Inflammatory macrophage treated with lipopolysaccharide for 4 hours (primary cell): ENCODE results near the gene USF1.
"Not testable (repeated sequence)": the region's sequence is repeated elsewhere in the genome, so short reads cannot be mapped to it uniquely, and the experiment has no call there.

Source experiments
- DNase-seq: peaks from one replicate; pipeline ENCODE4 v3.0.0-alpha.2; 2020

USF1 gene

DNA sequence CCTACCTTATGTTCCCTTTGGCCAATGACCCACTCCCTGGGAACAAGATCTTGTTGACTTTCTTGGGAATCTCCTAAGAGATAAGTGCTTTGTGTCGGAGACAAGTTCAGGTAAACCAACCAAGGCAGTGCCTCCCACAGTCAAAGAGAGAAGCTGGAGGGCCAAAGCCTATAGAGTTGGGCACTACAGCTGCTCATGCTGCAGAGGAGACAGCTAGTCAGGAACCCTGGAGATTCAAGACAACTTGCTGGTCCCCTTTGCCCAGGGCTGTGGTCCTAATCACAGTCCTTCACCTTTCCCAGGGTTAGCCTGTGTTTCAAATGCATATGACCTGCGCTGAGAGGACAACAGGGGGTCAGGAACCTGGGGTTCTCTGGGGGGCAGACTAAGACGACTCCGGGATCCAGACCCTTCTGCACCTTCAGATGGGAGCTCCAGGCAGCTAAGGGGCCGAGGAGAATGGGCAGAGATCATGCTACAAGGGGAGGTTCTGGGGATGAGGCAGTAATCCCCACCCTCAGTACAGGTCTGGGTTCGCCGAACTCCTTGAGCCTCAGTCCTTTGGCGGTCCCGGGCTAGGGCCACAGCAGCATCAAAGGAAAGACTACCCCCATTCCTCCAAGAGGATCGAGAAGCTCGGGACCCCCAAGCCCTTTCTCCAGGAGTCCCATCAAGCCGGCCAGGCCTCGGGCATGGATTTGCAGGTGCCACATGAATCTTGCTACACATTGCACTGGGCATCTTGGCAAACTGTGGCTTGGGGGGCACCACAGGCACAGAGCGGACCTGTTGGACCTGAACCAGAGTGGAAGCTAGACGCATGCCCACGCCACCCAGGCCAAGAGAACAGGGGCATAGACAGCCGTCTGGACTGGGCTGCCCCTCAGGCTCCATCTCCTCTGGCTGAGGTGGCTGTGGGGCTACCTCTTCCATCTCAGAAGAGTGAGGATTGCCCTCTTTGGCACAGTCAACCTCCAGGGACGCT lies 2.0 kb upstream of the USF1 start:
- DNase-seq = no peak

DNA sequence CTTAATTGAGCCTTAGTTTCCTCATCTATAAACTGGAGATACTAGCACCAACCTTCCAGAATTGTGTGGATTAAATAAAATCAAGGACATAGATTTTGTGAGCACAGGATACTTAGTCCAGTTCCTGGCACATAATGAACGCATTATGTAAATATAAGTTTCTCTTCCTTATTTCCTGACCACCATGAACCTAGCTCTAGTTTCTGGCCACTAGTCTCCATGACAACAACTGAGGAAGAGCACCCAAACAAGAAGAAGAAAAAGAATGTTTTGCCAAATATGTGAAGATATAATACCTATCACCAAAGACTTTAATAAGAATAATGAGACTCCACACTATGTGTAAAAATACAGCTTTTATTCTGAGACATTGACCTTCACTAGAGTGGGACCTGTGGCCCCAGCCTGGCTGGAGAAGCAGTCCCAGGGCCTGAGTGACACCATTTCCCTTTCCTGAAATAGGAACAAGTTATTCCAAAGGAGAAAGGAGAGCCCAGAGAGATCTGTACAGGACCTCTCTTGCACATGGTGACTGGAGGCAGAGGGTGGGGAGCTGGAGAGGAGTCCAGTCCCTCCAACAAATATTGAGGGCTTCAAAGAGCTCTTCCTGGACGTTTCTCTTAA lies 940 bp upstream of the USF1 start:
- DNase-seq = peak; percentile 89

DNA sequence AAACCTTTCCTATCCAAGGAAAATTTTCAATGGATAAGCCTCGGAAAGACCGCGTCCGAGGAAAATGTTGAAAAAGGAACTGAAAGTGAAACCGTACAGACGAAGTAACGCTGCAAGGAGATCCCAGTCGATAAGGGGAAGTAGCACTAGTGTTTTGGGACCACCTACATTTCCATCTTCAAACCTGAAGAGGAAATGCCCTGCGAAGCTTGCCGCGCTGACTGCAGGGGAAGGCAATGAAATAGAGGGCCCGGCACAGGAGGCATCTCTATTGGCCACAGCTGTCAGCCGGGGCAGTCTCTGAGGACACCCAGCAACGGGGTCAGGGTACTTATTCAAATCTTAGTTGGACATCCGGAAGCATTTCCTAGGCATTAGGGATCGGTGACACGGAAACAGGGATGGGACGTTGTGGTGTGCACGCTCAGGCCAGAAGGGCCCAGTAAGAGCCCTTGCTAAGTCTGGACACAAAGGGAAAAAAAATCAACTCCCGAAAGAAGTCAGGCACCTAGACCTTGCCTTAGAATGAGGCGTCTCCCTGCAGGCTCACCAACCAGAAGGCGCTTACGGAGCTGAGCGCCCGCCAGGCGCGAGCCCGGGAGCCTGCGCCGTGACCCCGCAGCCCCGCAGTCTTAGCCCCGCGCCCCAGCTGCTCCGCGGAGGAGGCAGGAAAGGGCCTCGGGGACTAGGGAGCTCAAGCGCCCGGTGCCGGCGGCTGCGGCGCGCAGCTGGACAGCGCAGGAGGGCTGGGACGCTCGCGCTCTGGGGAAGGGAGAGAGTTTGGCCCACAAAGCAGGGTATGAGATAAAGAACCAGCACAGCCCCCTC lies 655 bp downstream of the USF1 start:
- peak; percentile 93 for DNase-seq

DNA sequence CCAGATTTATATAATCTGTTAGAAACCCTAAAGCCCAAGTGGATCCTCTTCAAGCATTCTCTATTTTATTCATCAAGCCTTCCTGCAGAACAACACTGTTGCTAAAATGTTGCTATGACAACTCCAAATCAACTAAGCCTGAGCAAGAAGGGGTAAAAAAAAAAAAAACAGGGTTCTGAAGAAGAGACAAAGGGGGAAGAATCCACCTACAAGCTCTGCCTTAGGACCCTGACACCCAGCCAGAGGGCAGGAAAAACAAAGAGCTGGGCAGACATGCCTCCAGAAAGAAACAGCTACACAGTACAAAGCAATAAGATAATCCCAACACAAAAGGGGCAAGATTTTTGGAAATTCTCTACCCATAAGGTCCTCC lies 1.3 kb downstream of the USF1 start:
- DNase-seq = no peak

DNA sequence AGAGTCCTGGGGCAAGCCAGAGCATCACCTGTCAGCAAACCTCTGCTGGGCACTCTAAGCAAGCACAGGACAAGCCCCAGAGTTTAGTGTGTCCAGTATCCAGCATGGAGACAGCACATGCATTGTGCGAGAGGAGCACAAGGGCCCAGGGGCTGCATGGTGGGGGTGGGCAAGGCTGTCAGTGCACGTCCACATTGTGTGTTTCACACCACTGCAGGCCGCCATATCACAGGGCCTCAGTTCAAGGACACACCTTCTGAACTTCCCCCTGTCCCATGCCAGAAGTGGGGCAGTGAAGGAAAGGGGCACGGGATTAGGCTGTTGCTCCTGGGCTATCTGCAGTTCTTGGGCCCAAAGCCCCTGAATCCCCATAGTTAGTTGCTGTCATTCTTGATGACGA lies 6.2 kb downstream of the USF1 start:
- no peak for DNase-seq

DNA sequence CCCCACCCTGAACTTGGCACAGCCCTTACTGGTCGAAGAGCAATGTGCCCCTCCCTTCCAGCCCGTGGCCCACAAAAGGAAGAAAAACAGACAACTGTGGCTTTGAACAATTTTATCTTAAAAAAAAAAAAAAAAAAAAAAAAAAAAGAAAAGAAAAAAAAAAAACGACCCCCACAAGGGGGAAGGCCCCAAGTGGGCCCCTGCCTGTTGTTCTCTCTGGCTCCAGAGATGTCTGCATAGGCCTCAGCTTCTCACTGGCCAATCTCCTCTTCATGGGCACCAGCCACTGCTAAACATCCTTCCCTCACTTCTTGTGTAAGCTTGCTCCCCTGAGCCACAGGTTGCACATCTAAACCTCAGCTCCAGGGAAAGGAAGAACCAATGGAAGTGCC lies 6.6 kb downstream of the USF1 start:
- DNase-seq = no peak

DNA sequence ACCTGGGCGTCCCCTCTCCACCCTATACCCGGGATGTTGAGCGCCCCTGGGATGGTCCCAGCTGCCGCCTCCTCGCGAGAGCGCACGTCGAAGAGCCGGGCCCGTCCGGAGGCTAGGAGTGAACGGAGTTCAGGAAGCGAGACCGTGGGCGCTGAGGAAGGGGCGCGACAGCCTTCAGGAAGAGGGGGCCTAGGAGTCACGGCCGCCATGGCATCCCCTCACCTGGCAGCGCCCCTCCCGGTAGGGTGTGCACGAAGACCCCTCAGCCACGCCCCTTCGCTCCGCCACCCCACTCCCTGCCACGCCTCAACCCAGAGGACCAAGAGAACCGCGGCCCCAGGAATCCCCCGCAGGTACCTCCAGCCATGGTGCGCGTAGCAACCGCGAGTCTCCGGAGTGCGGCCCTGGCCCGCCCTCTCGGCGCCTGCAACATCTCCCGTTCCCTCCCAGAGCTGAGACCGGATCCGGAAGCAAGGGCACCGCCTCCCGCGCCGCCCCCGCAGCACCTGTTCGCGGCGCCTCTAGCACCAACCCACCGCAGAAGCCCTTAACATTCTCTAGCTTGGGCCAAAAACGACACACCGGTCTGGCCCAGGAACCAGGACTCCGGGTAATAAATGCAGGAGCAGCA lies 7.1 kb downstream of the USF1 start, which contains the start of gene TSTD1:
TSS of gene TSTD1 (minus strand) at position 442 of the 631 bp plus-strand sequence. CDS start at position 367, 75 bp downstream.
- DNase-seq = peak; percentile 55

DNA sequence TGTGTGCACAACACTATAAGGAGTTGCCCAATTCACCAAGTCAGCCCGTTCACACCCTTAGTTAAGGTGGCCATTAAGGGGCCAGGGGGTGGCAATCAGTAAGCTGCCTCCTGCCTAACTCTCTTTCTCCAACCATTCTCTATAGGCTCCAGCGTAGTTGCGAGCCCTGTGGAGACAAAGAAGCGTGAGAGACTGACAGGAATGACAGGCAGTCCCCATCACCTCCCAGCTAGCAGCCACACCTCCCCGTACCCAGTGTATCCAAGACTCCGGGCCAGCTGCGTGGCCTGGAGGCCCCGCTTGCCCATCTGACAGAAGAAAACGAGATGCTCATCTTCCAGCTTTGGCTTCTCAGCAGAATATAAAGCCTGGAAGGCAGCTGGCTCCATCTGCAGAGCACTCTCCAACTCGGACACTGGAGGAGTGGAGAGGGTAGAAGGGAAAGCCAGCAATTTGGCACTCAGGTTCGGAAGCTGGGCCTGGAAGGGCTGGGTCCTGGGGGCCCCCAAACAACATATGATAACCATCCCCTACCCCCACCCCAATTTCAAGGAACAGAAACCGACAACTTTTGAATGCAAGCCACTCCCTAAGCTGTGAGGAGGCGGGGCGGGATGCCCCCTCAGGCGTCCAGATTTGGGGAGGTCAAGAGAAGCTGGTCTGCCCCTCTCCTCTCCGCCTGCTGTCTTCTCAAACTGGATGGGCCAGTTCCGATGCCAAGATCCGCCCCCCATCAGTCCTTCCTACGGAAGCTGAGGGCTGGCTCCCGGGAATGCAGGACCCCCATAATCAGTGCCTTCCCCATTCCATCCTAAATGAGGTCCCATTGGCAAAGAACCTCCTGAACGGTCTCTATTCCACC lies 7.9 kb downstream of the USF1 start:
- DNase-seq = no peak

DNA sequence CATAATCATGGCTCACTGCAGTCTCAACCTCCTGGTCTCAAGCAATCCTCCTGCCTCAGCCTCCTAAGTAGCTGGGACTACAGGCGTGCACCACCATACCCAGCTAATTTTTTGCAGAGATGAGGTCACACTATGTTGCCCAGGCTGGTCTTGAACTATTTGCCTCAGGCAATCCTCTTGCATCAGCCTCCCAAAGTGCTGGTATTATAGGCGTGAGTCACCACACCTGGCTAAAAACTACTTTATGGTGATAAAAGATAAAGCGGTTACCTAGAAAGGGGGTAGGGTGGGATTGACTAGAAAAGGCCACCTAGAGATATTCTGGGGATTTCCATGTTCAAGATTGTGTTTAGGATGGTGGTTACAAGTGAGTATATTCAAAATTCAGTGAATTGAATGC lies 12.0 kb downstream of the USF1 start:
- DNase-seq = no peak

DNA sequence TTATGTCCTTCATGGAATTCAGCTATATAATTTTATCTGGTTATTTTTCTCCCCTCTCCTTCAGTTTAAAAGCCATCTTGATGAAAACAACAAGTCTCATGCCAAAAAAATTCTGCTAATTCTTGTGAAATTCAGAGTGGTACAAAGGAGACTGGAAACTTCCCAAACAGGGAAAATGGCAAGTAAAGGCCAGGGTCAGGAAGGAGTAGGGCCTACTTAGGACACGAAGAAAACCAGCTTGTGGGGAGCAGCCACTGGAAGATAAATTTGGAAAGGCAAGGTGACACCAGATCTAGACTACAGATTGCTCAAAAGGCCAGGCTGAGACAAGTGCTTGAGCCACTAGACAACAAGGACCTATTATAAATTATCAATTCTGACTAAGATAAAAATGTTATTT lies 13.4 kb downstream of the USF1 start:
- DNase-seq = no peak

DNA sequence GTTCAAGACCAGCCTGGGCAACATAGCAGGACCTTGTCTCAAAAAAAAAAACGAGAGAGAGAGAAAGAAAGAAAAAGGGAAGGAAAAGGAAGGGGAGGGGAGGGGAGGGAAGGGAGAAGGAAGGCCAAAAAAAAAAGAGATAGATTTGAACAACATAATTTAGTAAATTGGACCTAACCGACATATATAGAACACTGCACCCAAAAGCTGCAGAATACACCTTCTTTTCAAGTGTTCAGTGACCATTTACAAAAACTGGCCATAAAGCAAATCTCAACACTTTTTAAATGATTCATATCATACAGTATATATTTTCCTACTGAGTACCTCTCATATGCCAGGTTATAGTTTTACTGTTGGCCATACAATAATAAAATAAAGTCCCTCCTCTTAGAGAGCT lies 13.9 kb downstream of the USF1 start:
- DNase-seq = no peak

DNA sequence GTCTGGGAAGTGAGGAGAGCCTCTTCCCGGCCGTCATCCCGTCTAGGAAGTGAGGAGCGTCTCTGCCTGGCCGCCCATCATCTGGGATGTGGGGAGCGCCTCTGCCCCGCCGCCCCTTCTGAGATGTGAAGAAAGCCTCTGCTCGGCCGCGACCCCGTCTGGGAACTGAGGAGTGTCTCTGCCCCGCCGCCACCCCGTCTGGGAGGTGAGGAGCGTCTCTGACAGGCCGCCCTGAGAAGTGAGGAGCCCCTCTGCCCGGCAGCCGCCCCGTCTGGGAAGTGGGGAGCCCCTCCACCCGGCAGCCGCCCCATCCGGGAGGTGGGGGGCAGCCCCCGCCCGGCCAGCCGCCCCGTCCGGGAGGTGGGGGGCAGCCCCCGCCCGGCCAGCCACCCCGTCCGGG lies 16.3 kb downstream of the USF1 start:
- DNase-seq = not testable (repeated sequence)

DNA sequence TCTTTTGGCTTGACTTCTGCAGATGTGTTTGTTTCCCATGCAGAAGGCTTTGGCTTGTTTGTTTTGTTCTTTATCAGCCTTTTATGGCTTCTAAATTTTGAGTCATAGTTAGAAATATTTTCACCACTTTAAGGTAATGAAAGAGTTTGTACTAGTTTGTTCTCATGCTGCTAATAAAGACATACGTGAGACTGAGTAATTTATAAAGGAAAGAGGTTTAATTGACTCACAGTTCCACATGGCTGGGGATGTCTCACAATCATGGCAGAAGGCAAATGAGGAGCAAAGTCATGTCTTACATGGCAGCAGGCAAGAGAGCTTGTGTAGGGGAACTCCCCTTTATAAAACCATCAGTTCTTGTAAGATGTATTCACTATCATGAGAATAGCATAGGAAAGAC lies 18.8 kb downstream of the USF1 start:
- not testable (repeated sequence) for DNase-seq

DNA sequence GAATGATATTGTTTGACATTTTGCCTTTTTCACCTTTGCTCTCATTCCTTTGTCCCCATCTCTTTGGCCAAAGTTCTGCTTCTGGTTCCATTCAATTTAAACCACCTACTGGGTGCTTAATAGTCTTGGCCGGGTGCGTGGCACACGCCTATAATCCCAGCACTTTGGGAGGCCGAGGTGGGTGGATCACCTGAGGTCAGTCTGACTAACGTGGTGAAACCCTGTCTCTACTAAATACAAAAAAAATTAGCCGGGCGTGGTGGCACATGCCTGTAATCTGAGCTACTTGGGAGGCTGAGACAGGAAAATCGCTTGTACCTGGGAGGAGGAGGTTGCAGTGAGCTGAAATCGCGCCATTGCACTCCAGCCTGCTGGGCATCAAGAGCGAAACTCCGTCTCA lies 23.3 kb downstream of the USF1 start:
- DNase-seq = not testable (repeated sequence)

DNA sequence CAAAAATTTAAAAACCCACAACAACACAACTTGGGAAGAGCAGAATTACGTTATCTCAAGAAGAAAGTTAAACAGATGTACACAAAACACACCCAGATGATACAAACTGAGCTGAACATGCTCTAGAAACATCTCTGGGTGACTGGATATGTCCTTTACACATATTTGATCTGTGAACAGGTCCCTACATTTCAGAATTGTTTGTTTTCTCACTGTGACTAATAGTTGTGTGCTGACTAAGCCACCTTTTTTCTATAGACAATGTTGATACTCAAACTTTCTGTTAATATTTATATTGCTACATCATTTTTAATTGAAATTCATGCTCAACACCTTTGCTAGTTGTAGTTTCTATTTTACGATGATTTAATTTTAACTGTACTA lies 23.8 kb downstream of the USF1 start:
- DNase-seq = no peak

DNA sequence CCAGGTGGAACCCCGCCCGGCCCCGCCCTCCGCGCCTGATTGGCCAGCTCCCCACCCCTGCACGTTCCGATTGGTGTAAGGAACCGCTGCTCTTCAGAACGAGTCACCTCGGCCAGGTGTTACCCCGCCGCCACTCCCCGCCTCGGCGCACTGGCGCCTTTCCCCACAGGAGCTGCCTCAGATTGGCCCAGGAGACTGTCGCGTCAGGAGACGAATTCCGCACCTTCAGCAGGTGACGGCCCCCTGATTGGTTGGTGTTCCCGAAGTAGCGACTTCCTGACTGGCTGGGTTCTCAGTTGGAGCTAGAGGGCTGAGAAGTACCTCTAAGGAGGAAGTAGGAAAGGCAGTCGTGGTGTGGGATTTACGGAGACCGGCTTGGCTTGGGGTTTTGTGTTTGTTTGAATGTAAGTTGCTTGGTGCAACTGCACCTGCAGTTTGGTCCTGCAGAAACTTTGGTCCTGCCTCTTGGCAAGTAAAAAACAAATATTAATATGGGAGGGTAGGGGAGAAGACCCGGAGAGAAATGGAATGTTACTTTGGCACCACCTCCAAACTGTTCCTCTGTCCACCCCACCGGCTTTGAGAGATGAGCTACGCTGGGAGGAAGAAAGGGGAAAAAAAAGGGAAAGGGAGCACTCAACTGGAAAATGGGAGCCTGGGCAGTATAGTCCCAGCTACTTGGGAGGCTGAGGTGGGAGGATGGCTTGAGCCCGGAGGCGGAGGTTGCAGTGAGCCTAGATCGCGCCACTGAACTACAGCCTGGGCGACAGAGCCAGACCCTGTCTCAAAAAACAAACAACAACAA lies 24.4 kb downstream of the USF1 start:
- peak; percentile 76 for DNase-seq

DNA sequence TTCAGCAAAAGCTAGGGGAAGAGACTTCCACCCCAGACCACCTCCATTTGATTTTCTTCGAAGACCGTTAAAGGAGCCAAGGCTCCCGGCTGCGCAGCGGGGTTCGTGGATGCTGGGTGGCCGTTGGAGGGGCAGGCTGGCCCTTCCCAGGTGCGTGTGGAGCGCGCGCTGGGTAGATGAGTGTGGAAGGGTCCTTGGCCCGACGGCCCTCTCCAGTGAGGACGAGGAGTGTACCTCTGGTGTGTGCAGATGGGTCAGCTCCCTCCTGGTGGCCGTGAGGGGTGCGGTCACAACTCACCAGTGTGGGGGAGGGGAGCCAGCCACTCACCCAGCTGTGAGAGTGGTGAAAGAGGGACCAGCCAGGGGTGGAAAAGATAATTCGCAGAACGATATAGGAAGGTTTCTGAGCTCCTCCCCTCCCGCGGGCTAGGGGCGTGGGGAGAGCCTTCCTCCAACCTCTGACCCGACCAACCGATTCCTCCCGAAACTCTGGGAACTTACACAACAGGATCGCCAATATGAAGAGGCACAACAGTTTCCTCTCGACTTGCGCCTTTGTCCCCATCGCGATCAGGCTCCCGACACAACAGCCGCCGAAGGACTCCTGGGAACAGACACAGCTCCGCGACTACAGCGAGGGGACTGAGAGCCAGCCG lies 25.1 kb downstream of the USF1 start, which contains the start of gene F11R:
TSS of gene F11R (minus strand) at position 644 of the 656 bp plus-strand sequence. CDS start at position 565, 79 bp downstream.
- DNase-seq = peak; percentile 62

DNA sequence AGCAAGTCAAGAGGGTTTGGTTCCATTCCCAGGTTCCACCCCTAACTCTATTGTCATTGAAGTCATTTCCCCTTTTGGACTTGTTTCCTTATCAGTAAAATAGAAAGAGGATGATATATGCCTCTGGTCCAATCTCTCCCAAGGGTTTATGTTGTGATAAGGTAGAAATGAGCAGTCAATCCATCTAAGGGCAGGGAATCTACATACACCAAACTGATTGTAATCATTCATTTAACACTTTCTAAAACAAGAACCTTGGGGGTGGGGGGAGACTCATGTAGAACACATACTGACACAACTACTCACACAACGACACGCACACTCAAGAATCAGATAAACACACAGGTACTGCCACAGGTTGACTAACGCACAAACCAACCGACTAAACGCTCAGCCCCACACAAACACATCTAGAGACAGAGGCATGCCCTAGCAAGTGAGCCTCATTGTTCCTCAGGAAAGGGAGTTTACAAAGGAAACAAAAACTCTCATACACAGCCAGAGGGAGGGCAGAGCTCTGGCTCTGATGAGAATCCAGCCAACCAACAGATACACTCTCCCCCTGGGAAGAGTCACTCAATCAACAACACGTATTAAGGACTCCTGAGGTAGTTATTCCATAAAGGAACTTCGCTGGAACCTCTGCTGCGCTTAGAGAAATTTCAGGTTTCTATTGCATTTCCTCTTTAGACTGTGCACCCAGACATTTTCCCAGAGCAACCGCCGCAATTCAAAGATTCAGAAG lies 25.9 kb downstream of the USF1 start:
- DNase-seq = peak; percentile 57

DNA sequence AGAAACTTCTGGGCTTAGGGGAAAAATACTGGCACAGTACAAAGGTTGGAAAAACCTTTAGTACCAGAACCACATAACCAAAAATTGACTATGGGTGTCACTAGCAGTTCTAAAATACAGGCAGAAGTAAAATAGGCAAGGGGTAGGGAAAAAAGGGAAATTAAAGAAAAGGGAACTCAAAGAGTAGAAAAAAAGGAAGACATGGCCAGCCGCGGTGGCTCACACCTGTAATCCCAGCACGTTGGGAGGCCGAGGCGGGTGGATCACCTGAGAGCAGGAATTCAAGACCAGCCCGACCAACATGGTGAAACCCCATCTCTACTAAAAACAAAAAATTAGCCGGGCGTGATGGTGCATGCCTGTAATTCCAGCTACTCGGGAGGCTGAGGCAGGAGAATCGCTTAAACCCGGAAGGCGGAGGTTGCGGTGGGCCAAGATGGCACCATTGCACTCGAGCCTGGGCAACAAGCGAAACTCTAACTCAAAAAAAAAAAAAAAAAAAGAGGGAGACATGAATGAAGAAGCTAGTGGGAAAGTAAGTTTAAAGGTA lies 26.6 kb downstream of the USF1 start:
- DNase-seq = peak; percentile 35
